ENCODE results near the gene MTUS2.
"Not testable (repeated sequence)": the region's sequence is repeated elsewhere in the genome, so short reads cannot be mapped to it uniquely, and the experiment has no call there.

Gene MTUS2

DNA sequence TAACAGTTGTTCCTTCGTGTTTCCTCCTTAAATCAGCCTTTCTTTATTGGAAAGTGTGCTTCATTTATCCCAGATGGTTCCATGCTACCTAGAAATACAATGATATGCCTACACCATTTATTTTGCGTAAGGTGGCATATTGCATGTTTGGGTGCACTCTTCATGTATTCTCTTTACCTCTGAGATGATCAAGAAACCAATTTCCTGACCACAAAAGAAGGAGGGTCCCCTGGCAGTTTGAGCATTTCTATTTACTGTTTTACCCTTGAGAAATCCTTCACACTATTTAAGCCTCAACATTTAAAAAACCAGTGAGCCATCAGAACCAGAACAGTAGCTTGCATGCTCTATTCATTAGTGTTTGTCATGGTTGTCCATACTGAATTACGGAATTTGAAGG, 354.0 kb downstream of the MTUS2 start:
- no peak for DNase-seq

DNA sequence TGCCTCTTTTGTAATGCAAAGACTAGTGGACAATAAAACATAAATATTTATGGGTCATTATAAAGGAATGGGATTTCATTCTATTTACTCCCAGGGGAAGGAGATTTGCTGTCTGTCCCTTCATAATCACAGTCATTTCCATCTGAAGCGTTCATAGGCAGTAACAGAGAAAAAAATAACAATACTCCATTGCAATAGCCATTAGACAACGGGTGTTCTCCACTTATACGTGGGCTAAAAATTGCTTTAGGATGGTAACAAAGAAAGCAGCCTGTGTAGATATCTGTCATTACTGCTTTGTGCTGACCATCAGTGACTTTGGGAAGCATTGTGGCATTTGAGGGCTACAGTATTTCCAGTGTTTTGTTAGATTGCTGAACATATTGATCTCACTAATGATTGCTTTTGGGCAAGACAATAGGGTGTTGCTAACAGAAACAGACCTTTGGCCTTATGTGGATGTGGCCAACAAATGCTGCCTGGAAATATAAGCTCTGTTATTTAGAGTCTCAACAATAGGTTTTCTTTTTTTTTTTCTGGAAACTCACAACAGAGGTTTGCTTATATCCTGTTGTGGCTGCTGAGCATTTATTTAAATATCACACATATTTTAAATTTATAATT, 355.2 kb downstream of the MTUS2 start:
- DNase-seq: no peak

DNA sequence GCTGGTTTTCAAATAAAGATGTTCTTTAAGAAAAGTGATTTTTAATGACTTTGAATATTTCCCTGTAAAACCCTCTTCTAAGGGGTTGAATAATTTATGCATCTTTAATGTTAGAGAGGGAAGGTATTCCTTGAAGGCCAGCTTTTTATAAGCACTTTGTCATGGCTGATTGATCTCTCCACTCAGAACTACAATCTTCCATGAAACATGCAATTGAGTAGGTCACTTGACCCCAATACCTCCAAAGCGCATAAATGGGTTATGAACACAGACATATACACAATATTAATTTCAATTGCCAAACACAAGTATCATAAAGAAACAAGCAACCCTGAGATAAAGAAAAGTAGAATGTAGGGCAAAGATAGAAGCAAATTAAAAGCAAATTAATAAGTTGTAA, 359.9 kb downstream of the MTUS2 start:
- no peak for DNase-seq

DNA sequence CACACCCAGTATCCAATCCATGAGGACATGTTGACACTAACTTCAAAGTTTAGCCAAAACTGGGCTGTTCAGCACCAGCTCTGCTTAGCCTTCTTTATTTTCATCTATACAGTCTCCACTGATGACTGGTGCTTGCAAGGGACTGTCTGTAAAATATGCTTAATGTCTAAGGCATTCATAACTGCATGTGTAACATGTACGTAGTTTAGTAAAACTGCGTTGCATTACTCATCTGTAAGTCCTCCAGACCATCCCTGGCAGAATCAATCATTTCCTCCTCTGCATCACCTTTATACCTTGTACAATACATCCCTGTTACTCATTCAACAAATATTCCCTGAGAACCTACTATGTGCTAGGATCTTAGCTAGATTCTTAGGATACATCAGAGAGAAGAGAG, 362.1 kb downstream of the MTUS2 start:
- DNase-seq: no peak

DNA sequence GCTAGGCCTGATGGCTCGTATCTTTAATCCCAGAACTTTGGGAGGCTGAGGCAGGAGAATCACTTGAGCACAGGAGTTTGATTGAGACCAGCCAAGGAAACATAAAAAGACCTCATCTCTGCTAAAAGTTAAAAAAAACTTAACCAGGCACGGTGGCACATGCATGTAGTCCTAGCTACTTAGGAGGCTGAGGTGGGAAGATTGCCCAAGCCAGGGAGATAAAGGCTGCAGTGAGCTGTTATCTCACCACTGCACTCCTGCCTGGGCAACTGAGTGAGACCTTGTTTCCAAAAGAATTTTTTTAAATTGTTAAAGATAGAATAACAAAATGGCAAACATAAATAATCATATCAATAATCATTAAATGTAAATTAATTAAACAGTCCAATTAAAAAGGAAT, 365.8 kb downstream of the MTUS2 start:
- DNase-seq: no peak

DNA sequence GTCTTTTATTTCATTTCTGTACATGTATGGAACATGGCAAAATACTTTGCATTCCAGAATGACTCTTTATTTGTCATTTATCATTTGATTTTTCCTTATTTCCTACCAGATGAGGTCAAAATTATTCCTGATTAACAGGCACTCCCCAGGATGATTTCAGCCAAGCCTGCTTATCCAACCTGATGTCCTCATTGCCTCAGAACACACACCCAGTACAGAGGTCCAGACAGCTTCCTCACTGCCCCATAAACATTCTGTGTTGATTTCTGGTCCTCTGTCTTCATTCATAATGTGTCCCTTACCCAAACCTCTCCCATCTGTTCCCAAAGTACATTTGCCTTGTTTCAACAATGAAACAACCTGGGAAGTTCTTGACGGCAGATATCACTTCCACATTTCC, 367.4 kb downstream of the MTUS2 start:
- DNase-seq: no peak

DNA sequence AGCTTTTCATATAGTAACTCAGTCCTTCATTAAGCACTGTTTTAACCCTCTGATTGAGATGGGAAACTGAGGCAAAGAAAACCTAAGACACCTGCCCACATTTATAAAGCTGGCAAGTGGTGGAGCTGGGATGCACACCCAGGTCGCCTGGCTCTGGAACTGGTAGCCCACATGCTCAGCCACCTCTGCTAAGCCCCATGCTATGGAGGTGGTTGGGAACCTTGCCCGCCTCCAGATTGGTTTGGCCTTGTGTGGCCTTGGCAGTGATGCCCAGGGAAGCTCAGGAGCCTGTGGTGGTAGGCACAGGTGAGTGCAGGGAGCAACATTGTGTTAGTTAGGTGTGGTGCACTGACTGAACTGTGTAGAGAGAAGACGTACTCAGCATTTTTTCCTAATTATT, 370.2 kb downstream of the MTUS2 start:
- no peak for DNase-seq

DNA sequence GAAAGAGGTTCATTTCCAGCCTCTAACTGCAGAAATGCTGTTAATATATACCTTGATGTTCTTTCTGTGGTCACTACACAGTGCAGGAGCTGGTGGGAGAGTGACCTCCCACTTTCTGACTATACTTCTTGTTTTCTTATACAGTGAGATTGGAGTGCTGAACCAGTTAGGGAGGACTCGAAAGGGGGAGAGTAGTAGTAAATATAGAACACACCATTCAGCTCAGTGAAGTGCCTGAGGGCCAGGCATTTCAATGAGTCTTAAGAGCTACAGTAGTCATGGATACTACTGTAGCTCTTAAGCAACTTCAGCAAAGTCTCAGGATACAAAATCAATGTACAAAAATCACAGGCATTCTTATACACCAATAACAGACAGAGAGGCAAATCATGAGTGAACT, 372.9 kb downstream of the MTUS2 start:
- no peak for DNase-seq

DNA sequence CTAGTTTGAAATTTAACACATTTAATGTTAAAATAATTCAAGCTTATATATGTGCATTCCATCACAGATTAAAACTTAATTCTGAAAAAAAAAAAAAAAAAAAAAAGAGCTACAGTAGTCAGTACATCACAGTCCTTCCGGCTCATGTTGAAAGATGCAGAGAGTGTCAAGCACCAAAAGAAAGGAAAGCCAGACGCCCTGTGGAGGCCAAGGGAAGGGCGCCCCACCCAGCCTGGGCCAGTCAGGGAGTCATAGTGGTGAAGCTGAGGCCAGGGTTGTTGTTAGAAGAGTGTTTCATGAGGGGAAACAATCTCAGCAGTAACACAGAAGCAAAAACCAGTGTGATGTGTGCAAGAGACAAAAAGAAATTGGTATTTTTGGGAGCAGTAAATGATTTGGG, 375.3 kb downstream of the MTUS2 start:
- DNase-seq: peak in 1 of 2 experiments; percentile 7

DNA sequence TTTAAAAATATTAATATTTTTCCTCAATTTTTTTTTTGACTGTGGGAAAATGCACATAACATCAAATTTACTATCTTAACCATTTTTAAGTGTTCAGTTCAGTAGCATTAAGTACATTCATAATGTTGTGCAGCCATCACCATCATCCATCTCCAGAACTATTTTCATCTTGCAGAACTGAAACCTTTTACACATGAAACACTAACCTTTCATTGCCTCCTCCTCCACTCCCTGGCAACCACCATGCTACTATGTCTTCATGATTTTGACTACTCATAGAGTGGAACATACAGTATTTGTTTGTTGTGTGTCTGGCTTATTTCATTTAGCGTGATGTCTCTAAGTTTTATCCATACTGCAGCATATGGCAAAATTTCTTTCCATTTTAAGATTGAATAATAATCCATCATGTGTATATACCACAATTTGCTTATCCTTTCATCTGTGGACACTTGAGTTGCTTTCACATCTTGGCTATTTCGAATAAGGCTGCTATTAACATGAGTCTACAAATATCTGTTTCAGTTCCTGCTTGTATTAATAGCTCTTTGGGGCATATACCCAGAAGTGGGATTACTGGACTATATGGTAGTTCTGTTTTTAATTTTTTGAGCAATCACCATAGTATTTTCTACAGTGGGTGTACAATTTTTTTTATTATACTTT, 376.4 kb downstream of the MTUS2 start:
- no peak for DNase-seq

DNA sequence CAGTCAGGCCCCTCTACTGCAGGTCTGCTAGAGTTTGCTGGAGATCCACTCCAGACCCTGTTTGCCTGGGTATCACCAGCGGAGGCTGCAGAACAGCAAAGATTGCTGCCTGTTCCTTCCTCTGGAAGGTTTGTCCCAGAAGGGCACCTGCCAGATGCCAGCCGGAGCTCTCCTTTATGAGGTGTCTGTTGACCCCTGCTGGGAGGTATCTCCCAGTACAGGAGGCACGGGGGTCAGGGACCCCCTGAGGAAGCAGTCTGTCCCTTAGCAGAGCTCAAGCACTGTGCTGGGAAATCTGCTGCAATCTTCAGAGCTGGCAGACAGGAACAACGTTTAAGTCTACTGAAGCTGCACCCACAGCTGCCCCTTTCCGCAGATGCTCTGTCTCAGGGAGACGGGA, 382.6 kb downstream of the MTUS2 start:
- DNase-seq: not testable (repeated sequence)

DNA sequence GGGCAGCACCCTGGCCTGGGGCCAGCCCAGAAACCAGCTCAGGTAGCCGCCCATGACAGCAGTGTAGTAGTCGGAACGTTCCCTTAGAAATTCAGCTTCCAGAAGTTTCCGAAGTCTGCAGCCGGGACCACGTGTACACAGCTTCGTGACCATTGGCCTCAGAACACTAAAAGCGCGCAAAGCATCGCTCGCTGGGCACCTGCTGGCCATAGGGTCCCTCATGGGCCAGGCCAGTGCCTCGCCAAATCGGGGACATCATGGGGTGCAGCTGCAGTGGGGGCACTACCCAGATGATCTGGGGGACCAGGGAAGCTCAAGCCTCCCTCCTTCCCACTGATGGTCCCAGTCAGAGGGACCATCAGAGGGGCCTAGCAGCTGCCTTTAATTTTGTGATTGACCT, 384.5 kb downstream of the MTUS2 start:
- no peak for DNase-seq

DNA sequence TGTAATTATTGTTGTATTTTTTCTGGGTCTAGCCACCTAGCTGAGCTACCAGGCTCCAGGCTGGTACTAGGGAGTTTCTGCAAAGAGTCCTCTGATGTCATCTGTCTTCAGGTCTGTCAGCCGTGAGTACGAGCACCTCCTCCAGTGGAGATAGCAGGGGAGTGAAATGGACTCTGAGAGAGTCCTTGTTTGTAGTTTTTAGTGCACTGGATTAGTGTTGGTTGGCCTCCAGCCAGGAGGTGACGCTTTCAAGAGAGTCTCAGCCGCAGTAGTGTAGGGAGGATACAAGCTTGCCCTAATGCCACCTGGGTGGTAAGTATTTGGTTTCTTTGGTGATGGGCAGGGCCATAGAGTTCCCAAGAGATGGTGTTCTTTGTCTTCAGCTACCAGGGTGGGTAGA, 390.5 kb downstream of the MTUS2 start:
- DNase-seq: no peak

DNA sequence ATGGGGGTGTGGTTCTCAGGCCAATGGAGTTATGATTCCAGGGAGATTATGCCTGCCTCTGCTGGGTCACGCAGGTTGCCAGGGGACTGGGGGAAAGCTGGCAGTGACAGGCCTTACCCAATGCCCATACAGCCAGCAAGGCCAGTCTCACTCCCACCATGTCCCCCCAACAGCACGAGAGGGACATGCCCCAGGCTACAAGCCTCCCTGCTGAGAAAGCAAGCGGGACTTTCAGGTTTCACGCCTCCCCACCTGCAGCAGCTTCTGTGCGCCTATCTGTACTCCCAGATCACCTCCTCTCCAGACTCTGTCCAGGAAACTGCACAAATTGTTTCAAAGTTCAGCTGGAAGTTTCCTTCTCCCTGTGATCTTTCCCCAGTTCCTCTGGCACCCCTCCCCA, 391.0 kb downstream of the MTUS2 start:
- not testable (repeated sequence) for DNase-seq

DNA sequence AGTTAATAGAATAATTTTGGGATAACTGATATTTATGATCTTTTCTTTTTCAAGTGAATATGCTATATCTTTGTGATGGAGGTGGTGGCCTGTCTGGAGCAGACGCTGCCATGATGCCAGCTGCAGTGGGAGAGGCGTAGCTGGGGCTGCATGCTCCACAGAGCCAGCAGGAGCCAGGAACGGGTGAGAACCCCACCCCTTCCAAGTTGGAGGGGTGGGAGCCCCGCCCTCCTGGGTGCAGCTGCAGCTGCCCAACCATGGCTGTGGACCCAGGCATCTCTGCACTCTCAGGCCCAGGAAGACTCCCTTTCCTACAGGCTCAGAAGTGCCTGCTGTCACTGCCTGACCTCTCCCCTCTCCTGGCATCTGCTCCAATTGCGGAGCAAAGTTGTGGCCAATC, 402.3 kb downstream of the MTUS2 start:
- no peak for DNase-seq

DNA sequence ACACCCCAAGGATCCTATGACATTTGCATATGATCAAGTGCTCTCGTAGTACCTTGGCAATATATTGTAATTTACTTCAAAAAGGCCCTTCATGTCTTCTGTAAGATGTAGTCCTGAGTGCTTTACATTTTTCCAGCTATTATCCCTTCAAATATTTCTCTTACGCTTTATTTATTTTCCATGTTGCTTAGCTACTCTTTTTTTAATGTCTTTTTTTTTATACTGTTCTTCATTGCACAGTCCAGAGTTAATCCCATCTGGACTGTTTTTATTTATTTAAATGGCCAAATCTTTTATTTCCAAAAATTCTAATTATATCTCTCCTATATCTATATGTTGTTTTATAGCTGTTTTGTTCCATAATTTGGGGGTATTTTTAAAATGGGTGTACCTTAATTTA, 404.1 kb downstream of the MTUS2 start:
- DNase-seq: no peak

DNA sequence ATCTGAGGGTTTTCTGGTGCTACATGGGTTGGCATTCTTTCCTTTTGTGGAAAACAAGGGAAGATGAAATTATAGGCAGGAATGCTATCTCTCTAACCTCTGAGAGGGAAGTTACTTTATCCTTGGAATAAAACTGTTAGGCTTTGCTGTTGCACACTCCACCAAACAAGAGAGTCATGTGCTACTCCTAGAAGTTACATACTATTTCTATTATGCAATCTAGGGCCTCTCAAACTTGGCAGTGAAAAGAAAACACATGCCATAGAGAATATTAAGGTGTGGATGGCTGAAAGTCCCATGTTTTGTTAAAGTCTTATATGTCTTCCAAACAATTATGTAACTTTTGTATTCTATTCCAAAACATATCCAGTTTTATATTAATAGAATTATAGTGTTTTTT, 407.4 kb downstream of the MTUS2 start:
- no peak for DNase-seq

DNA sequence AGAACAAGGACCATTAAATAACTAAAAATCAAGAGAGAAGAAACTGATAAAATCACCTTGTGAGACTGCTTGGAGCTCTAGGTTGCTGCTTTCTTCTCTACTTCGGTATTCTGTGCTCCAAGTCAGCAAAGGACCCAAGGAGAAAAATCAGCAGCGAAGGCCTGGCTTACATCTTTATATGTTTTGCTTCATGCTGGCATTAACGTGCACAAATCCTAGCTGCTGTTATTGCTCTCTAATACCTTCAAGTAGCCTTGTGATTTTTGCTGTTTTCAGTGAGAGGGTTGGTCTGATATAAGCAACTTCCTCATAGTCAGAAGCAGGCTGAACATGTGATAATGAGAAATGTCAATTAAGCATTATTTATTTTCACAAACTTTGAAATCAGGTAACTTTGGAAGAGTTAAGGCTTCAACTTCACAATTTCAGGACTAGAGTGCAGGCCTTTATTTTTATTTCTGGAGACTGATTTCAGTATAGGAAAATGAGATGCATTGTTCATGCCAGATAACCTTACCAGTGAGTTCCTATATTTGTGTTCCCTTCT, 410.2 kb downstream of the MTUS2 start:
- DNase-seq: no peak

DNA sequence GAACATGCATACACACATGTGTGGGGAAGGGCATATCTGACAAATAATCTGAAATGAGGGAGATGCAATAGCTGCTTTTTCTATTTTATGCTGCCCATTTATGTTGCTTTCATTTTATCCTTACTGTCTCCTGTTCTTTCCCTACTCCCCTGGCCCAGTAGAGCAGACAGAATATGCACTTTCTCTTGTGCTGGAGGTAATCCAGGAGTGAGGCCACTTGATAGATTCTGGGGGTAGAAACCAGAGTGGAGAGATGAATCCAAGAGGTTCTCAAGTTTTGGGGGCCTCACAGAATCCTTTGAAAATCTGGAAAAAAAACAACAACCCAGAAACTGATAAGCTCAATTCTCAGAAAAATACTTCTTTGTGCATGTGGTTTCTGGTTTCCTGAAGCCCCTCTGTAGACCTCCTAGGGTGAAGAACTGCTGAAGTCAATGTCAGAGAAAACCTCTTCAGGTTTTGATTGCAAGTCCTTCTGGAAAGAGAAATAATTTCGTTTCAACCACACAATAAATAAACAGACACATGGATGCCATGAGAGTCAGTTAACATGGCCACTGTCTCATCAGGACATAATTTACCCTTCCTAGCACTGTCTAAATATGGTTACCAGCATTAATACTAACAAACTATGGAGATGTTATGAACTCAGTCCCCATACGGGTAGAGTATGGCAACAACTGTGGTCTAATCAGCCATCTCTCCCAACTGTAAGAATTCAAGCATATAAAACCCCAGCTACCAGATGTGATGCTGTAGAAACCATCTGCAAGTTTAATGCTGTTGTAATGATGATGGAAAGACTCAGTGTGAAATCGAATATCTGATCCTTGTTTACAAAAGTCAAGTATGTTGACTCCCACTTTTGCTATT, 419.8 kb downstream of the MTUS2 start:
- no peak for DNase-seq

DNA sequence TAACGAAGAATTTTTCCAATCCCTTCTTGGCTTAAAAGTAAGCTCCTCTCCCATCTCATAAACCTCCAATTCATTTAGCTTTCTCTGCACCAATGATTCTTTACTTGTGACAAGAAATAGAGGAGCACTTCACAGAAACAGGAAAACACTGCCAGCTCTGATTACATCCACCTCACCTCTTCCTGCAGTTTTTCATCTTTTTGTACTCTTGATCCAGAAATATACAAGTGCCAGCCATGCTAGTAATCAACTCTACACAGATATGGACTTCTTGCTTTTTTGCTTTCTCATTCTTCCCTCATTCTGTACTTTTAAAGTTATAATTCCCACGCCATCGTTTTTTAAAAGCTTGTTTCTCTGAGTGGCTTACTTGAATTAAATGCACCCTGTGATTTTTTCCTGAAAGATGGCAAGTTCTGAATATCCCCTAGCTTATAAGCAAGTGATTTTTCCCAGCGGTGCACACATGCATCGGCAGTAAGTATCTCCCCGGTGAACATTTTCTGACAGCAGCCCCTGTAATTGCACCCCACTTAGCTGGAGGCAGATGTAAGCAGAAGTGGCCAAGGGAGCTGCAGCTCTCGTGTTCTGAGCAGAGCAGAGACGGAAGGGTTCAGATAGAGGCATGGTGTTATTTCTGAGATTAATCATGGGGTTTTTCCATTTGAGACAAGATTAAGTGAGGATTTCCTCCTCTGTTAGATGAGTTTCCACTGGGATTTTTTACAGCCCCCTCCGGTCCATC, 434.7 kb downstream of the MTUS2 start:
- DNase-seq: no peak

DNA sequence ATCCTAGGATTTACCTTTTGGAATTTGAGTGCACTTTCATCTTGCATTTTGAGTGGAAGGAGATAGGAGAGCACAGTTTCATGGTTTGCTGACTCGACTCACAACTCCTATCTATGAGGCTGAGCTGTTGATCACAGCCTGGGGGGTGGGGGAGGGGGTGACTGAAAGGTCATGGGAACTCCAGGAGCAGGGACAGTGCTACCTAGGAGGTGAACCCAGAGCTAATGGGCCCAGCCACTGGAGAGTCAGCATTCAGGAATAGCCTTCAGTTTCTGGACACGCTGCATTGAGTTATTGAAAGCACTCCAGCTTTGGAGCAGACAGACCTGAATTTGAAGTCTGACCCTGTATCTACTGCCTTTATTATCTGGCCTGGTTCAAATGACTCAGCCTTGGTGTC, 435.4 kb downstream of the MTUS2 start:
- DNase-seq: no peak

DNA sequence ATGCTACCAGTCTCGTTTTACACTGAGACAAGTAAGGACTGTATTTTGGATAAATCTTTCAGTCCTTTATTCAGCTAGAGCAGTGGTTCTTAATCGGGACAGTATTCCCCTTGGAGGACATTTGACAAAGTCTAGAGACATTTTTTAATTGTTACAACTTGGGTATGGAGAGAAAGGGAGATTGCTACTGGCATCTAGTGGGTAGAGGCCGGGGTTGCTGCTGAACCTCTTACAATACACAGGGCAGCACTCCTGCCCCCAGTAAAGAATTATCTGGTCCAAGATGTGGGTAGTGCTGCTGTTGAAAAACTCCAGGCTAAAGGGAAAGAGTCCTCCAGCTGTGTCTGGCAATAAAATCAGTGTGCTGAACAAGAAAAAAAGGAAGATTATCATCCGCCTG, 440.5 kb downstream of the MTUS2 start:
- DNase-seq: peak in 1 of 2 experiments; percentile 40

DNA sequence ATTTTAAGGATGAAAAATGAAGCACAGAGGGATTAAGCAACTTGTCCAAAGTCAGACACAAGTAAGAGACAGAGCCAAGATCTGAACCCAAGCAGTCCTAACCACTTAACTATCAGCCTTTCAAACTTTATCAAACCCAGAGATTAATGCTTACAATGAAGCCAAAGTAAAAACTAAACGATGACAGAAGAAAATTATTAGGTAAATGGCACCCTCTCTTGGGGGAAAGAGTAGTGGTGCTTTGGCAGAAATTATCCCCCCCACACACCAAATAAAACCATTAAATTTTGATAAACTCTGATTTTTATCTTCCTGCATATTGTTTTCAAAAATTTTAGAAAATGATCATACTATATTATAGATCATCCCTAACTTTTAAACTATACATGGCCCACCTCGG, 446.1 kb downstream of the MTUS2 start:
- DNase-seq: no peak

Measured in NCI-H526 (cell line).